Ishikawa (cell line): ENCODE measurements around the gene ZNF765.

ENCODE experiments used
- EGR1 ChIP-seq: IDR thresholded peaks from 2 replicates; pipeline ENCODE4 v1.6.1; 2012
- EP300 ChIP-seq: IDR thresholded peaks from 2 replicates; pipeline ENCODE4 v1.6.1; 2012; ENCODE audit warnings: borderline replicate concordance
- RAD21 ChIP-seq: IDR thresholded peaks from 2 replicates; pipeline ENCODE4 v1.6.1; 2012; ENCODE audit warnings: low read depth

GRCh38 chr19:53381376-53381775, 13.6 kb upstream of the ZNF765 start:
- TF ChIP-seq EP300 (no peak), RAD21 (no peak), EGR1 (no peak)
